Kidney tubule cell (primary cell): ENCODE results near the gene SRPK3.
"Not testable (repeated sequence)": the region's sequence is repeated elsewhere in the genome, so short reads cannot be mapped to it uniquely, and the experiment has no call there.

Experiments used
- DNase-seq: peaks from one replicate; pipeline ENCODE4 v3.0.0-alpha.2; 2018; ENCODE audit warnings: low spot score

Gene SRPK3

GRCh38 chrX:153746359-153746758 lies 34.5 kb upstream of the SRPK3 start:
- no peak for DNase-seq

DNA sequence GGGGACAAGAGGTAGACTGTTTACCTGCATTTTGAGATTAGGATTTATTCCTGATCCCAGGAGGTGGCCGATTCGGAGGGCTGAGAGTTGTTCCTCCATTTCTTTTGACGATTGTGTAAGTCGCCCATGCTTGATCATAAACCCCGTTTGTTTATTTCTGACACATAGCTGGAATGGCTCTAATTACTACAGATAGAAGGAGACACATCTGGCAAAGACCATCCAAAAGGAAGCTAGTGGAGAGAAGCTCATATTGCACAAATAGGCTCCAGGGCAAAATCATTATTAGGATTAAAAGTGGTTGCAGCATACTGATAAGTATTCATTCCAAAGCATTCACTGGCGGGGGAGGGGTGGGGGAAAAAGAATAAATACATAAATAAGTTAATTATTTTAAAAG lies 33.9 kb upstream of the SRPK3 start:
- DNase-seq, result not testable (repeated sequence)

GRCh38 chrX:153749017-153749416 lies 31.8 kb upstream of the SRPK3 start:
- DNase-seq, result not testable (repeated sequence)

GRCh38 chrX:153750127-153750774 lies 30.6 kb upstream of the SRPK3 start:
- no peak for DNase-seq

DNA sequence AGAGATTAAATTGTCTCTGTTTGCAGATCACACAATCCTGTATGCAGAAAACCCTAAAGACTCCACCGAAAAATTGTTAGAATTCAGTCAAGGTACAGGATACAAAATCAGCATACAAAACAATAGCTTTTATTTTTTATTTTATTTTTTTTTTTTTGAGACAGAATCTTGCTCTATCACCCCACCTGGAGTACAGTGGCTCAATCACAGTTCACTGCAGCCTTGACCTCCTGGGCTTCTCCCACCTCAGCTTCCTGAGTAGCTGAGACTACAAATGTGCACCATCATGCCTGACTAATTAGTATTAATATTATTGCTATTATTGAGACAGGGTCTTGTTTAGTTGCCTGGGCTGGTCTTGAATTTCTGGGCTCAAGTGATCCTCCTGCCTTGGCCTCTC lies 25.7 kb upstream of the SRPK3 start:
- no peak for DNase-seq

DNA sequence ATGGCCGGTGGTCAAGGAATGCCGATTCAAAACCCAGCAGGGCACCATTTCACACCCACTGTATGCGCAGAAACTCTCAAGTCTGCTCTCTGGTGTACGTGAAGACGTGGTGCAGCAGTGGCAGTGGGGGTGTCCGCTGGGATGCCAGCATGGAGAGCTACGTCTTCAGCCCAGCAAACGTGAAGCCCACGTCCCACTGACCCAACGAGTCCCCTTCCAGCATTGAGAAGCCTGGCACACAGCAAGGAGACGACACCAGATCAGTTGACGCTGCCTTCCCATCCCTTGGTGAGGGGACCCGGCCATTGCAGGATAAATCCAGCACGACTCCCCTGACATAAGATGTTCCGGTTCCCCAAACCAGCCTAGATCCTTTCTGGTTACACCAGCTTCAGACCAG lies 19.0 kb upstream of the SRPK3 start:
- DNase-seq, result no peak

GRCh38 chrX:153762626-153763173 lies 18.1 kb upstream of the SRPK3 start:
- no peak for DNase-seq

- DNase-seq, result no peak
These were observed 17.4 kb upstream of the SRPK3 start for GRCh38 chrX:153763298-153763932.

DNA sequence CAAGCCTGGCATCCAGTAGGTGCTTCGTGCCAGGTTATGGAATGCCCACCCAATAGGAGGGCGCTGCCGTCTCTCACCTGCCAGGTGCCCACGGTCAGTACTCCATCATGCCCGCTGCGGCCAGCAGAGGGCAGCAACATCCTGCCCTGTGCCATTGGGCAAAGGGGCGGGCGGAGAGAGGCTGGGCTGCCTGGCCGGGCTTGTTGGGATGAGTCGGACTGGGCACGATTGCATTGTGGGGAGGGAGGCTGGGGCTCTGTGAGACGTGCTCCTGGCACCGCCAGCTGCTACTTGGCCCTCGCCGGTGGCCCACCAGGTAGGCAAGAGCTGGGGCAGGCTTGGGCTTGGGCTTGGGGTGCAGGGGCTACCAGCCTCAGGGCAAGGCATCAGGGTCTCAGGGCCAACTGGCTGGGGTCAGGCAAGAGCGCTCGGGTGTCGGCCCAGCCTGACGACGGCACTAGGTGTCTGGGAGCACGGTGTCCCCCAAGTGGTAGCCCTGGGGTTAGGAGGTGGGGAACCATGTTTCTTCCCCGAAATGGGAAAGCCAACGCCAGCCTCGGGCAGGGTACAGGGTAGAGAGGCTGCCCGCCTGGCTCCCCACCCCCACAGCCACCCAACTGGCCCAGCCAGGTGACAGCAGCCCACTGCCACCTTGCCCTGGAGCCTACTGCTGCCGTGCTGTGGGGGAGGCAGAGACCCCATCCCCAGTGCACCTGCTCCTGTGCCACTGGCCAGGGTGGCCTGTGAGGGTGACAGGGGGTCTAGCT lies 16.7 kb upstream of the SRPK3 start, which contains the start of gene PLXNB3:
TSS of gene PLXNB3 (plus strand) at position 261 of the 767 bp plus-strand sequence. CDS start 1,287 bp downstream, outside the sequence.
- peak; percentile 81 for DNase-seq

DNA sequence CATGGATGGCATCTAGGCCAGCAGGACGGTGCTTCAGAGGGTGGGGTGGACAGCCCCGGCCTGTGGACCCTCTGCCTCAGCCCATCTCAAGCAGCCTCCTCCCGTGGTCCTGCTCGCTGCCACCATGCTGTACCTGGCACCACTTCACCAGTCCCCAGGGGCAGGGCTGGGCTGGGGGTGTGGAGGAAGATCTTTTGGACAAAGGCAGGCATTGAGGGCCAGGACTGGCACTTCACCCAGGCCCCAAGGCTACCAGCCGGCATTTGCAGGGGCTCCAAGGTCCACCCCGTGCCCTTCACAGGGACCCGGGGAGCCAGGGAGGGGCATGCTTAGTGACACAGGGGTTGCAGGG lies 16.1 kb upstream of the SRPK3 start:
- no peak for DNase-seq

GRCh38 chrX:153765138-153766079 lies 15.4 kb upstream of the SRPK3 start:
- no peak for DNase-seq

DNA sequence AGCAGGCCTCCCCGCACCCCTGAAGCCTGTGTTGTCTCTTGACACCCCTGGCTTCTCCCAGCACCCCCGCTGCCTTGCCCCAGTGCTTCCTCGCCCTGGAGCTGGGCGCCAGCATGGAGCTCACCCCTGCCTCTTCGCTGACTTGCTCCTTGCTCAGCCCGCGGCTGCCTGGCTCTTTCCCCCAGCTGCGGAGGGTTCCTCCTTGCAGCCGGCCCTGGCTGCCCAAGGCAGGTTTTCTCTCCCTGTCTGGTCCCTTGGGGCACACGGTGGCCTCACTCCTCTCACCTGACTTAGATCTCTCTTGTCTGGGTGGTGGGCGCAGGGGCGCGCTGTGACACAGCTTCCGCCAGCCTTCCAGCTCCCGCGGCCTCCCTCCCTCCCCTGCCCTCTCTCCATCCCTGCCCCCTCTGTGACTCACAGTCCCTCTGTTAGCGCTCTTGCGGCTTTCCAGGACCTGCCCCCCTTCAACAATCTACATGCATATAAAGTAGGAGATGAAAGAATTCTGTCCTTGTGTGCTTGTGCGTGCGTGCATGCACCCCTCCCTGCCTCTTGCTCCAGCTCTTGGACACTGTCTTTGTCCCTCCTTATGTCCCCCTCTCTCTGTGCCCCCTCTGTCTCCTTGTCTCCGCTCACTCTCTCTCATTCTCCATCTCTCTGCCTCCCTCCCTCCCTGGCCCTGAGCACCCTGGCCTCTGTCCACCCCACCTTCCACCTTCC lies 14.6 kb upstream of the SRPK3 start:
- DNase-seq, result peak; percentile 37

DNA sequence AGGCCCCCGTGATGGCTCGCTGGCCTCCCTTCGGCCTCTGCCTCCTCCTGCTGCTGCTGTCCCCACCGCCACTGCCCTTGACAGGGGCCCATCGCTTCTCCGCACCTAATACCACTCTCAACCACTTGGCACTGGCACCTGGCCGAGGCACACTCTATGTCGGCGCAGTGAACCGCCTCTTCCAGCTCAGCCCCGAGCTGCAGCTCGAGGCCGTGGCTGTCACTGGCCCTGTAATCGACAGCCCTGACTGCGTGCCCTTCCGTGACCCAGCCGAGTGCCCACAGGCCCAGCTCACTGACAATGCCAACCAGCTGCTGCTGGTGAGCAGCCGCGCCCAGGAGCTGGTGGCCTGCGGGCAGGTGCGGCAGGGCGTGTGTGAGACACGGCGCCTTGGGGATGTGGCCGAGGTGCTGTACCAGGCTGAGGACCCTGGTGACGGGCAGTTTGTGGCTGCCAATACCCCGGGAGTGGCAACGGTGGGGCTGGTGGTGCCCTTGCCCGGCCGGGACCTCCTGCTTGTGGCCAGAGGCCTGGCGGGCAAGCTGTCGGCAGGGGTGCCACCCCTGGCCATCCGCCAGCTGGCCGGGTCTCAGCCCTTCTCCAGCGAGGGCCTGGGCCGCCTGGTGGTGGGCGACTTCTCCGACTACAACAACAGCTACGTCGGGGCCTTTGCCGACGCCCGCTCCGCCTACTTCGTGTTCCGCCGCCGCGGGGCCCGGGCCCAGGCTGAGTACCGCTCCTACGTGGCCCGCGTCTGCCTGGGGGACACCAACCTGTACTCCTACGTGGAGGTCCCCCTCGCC lies 13.8 kb upstream of the SRPK3 start:
- DNase-seq, result no peak

DNA sequence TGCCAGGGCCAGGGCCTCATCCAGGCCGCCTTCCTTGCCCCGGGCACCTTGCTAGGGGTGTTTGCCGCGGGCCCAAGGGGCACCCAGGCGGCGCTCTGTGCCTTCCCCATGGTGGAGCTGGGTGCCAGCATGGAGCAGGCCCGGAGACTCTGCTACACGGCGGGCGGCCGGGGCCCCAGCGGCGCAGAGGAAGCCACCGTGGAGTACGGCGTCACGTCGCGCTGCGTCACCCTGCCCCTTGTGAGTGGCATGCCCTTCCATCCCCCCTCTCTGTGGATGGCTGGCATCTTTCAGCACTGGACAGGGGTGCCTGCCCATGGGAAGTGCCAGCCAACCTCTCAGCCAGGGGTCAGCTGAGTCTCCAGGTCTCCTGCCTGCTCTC lies 13.2 kb upstream of the SRPK3 start:
- DNase-seq, result no peak

GRCh38 chrX:153768311-153769157 lies 12.3 kb upstream of the SRPK3 start:
- DNase-seq, result no peak

GRCh38 chrX:153769158-153769864 lies 11.5 kb upstream of the SRPK3 start:
- DNase-seq, result no peak

GRCh38 chrX:153769865-153770600 lies 10.8 kb upstream of the SRPK3 start:
- no peak for DNase-seq
